ENCODE measurements around the gene MRAP. TPM values are rescaled to one million over a fixed set of nuclear protein-coding genes. Genes with fewer than 3 reads are reported as not detected.

The MRAP gene
- total RNA-seq, 1 donor from 2014 or later, result not detected

- H3K4me3 Mint-ChIP-seq (ENCODE audit: low read depth), result no peak overlapping the region
- no peaks in the 10 kb centered on the region for H3K4me1 Mint-ChIP-seq (ENCODE audit: low read depth)
- no peaks in the 10 kb centered on the region for H3K27me3 Mint-ChIP-seq (ENCODE audit: low read depth)
- no peak overlapping the region for H3K27ac Mint-ChIP-seq
- intact Hi-C loops (cut with micrococcal nuclease), result no loop called here
- peaks cover 84% of the 10 kb centered on the region for H3K36me3 Mint-ChIP-seq (ENCODE audit: low read depth)
- peaks cover 14% of the 10 kb centered on the region for H3K9me3 Mint-ChIP-seq
- DNase-seq (ENCODE audit: low spot score), result no peak
Observed at GRCh38 chr21:32347977-32348376, 49.3 kb downstream of the MRAP start.

DNA sequence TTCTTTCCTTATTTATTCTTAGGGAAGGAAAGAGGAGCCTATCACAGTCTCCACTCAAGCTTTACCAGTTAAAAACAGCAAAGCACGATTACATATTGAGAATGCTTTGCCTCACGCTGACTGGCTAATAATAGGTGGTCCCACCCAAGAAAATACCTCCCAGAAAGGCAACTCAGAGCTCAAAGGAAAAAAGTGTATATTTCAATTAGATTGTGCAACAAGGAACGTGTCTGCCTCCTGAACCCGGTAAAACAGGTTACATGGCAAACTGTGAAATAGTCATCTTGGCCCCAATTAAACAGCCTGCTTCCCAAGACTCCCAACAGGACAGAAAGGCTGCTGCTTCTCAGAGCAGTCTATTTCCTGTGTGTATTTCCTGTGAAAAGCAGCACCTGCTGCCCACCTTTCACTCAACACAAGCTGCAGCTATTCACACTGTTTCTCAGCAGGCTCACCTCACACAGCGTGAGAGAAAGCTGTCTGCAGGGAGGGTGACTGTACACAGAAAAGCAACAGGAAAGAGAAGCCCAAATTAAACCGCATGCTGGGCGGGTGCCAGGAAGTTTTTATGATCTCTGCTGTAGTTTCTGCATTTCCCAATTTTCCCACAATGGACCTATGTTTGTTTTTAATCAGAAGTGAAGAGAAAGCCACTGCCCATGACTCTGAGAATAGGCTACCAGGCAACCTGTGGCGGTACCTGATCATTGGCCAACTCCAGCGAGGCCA is 50.1 kb downstream of the MRAP start:
- Mint-ChIP-seq H3K4me1 (ENCODE audit: low read depth) (no peaks in the 10 kb centered on the region), H3K4me3 (ENCODE audit: low read depth) (no peak overlapping the region), H3K27me3 (ENCODE audit: low read depth) (no peaks in the 10 kb centered on the region), H3K27ac (no peak overlapping the region), H3K9me3 (peaks cover 10% of the 10 kb centered on the region), H3K36me3 (ENCODE audit: low read depth) (peaks cover 84% of the 10 kb centered on the region)
- intact Hi-C loops (cut with micrococcal nuclease), result no loop called here
- DNase-seq (ENCODE audit: low spot score), result no peak

DNA sequence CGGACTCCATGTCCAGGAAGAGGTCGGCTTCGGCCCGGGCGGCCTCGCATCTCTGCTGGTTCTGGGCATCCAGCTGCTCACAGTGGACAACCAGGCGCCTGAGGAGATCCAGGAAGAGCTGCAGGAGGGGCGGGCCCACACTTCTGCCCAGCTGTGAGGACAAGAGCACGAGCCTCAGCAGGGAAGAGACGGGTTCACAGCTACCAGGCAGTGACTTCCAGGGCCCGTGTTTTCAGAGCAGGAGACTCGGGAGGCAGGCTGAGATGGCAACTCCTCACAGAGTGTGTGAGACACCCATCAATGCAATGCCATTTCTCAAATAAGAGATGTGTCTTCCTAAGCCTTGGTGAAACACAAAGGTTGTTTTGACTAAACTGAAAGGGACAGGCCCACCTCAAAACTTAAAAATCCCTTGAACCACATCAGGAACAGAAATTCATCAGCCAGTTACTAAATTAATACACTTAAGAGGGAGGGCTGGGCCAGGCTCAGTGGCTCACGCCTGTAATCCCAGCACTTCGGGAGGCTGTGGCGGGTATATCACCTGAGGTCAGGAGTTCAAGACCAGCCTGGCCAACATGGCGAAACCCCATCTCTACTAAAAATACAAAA is 50.8 kb downstream of the MRAP start:
- intact Hi-C loops (cut with micrococcal nuclease), result no loop called here
- H3K4me3 Mint-ChIP-seq (ENCODE audit: low read depth), result no peak overlapping the region
- no peak overlapping the region for H3K27ac Mint-ChIP-seq
- no peaks in the 10 kb centered on the region for H3K4me1 Mint-ChIP-seq (ENCODE audit: low read depth)
- H3K9me3 Mint-ChIP-seq, result peaks cover 8% of the 10 kb centered on the region
- no peak for DNase-seq (ENCODE audit: low spot score)
- no peaks in the 10 kb centered on the region for H3K27me3 Mint-ChIP-seq (ENCODE audit: low read depth)
- H3K36me3 Mint-ChIP-seq (ENCODE audit: low read depth), result peaks cover 84% of the 10 kb centered on the region

DNA sequence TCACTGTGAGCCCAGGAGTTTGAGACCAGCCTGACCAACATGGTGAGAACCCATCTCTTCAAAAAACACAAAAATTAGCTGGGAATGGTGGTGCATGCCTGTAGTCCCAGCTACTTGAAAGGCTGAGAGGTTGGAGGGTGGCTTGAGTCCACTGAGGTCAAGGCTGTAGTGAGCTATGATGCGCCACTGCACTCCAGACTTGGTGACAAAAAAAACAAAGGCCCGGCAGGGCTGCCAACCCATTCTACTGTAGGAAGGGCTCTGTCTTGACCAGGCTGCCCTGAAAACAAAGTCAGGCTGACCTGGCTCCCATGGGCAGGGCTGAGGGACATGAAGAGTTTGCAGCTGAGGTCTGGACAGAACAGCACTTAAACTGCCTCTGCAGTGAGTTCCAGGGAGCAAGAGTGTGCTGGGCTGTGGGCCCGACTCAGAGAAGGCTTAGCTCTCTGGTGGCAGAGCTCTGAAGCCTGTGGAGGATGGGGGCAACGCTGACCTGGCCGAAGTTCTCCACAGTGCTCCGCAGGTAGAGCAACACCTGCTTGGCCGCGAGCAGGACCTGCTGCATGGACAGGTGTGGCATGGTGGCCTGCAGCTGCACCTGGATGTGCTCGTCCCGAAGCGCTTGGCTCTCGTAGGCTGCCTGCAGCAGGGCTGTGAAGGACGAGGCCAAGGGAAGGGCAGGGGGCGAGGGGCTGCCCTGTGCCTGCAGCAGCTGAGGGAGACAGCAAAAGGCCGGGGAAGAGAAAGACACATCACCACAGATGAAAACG is 51.7 kb downstream of the MRAP start:
- Mint-ChIP-seq H3K4me1 (ENCODE audit: low read depth) (no peaks in the 10 kb centered on the region), H3K27me3 (ENCODE audit: low read depth) (no peaks in the 10 kb centered on the region), H3K9me3 (no peaks in the 10 kb centered on the region), H3K4me3 (ENCODE audit: low read depth) (no peak overlapping the region), H3K36me3 (ENCODE audit: low read depth) (peaks cover 84% of the 10 kb centered on the region), H3K27ac (no peak overlapping the region)
- intact Hi-C loops (cut with micrococcal nuclease), result no loop called here
- no peak for DNase-seq (ENCODE audit: low spot score)

DNA sequence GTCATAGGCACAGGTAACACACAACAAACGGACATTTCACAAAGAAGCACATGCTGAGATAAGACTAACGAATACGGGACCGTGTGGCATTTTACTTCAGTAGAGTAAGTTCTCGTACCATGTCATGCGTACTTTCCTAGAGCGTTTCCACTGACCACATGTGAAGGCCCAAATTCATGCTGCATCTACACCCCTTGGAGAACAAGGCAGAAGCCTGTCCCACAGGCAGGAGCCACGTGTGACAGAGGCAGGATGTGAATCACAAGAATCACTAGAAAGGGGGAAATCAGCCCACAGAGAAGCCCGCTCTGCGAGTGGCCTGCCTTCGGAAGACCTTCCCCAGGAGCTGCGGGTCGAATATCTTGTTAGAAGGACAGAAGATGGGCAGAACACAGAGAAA is 52.3 kb downstream of the MRAP start:
- Mint-ChIP-seq H3K27me3 (ENCODE audit: low read depth) (no peaks in the 10 kb centered on the region), H3K4me3 (ENCODE audit: low read depth) (no peak overlapping the region), H3K36me3 (ENCODE audit: low read depth) (peaks cover 83% of the 10 kb centered on the region), H3K9me3 (no peaks in the 10 kb centered on the region), H3K27ac (no peak overlapping the region), H3K4me1 (ENCODE audit: low read depth) (no peaks in the 10 kb centered on the region)
- intact Hi-C loops (cut with micrococcal nuclease), result no loop called here
- no peak for DNase-seq (ENCODE audit: low spot score)

DNA sequence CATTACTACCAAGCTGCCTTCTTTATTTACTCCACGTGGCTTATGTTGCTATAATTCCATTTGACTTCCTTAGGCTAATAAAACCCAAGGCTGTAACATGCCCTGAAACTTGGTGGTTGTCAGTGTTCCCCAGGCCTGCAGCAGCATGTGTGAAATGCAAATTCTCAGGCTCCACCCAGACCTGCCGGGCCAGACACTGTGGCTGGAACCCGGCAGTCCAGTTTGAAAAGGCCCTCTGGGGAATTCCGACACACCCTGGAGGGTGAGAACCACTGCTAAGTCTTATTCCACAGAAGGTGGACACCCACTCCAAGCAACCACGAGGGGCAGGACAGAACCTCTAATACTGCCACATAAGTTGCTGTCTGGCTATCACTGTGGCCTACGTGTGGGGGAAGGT is 52.8 kb downstream of the MRAP start:
- Mint-ChIP-seq H3K36me3 (ENCODE audit: low read depth) (peaks cover 83% of the 10 kb centered on the region), H3K27me3 (ENCODE audit: low read depth) (no peaks in the 10 kb centered on the region), H3K27ac (no peak overlapping the region)

DNA sequence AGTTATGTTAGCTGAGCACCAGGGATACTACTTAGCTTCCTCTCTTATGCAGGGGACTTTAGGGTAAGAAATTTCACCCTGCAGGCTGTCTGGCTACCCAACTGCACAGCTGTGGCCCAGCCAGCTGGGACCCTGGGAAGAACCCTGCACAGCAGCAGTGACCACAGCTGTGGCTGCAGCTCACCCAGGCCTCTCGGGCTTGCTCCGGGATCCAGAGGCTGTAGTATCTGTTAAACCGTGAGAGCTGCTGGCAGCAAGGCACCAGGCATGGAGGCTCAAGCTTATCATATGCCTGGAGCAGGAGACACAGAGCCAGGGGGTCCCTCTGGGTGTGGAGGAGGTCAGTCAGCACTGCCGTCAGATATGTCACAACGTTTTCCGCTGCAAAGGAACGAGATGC is 53.9 kb downstream of the MRAP start:
- DNase-seq (ENCODE audit: low spot score), result no peak
- H3K27ac Mint-ChIP-seq, result no peak overlapping the region
- H3K9me3 Mint-ChIP-seq, result no peaks in the 10 kb centered on the region
- no peaks in the 10 kb centered on the region for H3K4me1 Mint-ChIP-seq (ENCODE audit: low read depth)
- H3K36me3 Mint-ChIP-seq (ENCODE audit: low read depth), result peaks cover 81% of the 10 kb centered on the region
- H3K4me3 Mint-ChIP-seq (ENCODE audit: low read depth), result no peak overlapping the region
- intact Hi-C loops (cut with micrococcal nuclease), result no loop called here
- no peaks in the 10 kb centered on the region for H3K27me3 Mint-ChIP-seq (ENCODE audit: low read depth)

More for the DNA sequence above, 52.8 kb downstream of the MRAP start:
- Mint-ChIP-seq H3K4me1 (ENCODE audit: low read depth) (no peaks in the 10 kb centered on the region), H3K4me3 (ENCODE audit: low read depth) (no peak overlapping the region), H3K9me3 (no peaks in the 10 kb centered on the region)
- intact Hi-C loops (cut with micrococcal nuclease), result no loop called here
- DNase-seq (ENCODE audit: low spot score), result no peak

DNA sequence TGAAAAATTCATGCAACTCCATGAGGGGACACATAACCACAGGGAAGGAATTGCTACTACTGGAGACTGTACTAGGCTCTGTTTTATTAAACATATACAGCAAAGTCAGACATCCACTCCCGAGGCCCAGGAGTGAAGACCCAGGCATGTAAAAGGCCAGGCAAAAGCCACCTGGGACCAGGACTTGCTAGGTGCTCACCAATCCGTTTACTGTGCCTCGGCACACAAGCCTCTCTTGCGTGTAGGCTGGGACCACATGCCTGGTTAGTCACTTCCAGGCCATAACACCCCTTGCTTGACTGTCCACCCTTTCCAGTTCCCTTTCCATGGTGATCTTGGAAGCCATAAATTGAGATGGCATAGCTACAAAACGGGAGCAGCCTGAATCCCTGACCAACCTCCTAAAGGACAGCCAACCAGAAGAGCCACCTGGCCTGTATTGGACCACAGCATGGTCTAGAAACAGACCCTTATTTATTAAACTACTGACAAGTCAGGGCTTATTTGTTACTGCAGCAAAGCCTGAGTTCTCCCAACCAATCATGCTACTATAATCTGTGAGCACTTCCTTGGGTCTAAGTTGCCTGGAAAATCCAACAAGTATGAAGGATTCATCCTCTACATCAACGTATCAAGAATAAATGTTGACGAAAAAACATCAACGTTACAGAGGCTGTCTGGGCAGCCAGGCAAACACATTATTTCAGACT is 54.5 kb downstream of the MRAP start:
- Mint-ChIP-seq H3K4me1 (ENCODE audit: low read depth) (no peaks in the 10 kb centered on the region), H3K9me3 (no peaks in the 10 kb centered on the region), H3K27me3 (ENCODE audit: low read depth) (no peaks in the 10 kb centered on the region), H3K4me3 (ENCODE audit: low read depth) (no peak overlapping the region), H3K36me3 (ENCODE audit: low read depth) (peaks cover 80% of the 10 kb centered on the region), H3K27ac (no peak overlapping the region)
- DNase-seq (ENCODE audit: low spot score), result no peak
- intact Hi-C loops (cut with micrococcal nuclease), result no loop called here

DNA sequence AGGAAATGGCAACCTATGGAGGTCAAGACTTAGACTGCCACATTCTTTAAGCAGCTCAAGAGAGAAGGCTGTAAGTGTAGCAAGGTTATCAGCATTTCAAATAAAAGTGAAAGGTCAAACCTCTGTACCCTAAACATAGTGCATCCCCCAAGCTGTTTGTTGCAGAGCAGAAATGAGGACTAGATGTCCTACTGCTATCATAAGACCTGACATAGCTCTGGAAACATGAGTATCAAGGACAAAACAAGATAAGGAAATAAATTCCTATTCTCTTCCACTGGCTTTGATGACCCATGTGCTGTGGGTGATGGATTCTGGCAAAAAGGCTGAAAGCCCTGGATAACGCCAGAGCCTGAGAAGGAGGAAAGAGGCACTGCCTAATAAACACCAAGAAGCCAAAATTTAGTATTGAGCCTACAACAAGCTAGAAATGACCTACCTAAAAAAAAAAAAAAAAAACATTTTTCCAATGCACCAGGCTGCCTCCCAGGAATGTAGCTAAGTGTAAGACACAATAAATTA is 58.3 kb downstream of the MRAP start:
- H3K9me3 Mint-ChIP-seq, result no peaks in the 10 kb centered on the region
- H3K36me3 Mint-ChIP-seq (ENCODE audit: low read depth), result peaks cover 89% of the 10 kb centered on the region
- H3K27ac Mint-ChIP-seq, result no peak overlapping the region
- intact Hi-C loops (cut with micrococcal nuclease), result no loop called here
- H3K27me3 Mint-ChIP-seq (ENCODE audit: low read depth), result no peaks in the 10 kb centered on the region
- no peaks in the 10 kb centered on the region for H3K4me1 Mint-ChIP-seq (ENCODE audit: low read depth)
- no peak for DNase-seq (ENCODE audit: low spot score)
- no peak overlapping the region for H3K4me3 Mint-ChIP-seq (ENCODE audit: low read depth)

- H3K4me1 Mint-ChIP-seq (ENCODE audit: low read depth), result no peaks in the 10 kb centered on the region
- DNase-seq (ENCODE audit: low spot score), result no peak
- no peak overlapping the region for H3K4me3 Mint-ChIP-seq (ENCODE audit: low read depth)
- no peaks in the 10 kb centered on the region for H3K27me3 Mint-ChIP-seq (ENCODE audit: low read depth)
- intact Hi-C loops (cut with micrococcal nuclease), result no loop called here
- peaks cover 91% of the 10 kb centered on the region for H3K36me3 Mint-ChIP-seq (ENCODE audit: low read depth)
- H3K27ac Mint-ChIP-seq, result no peak overlapping the region
- H3K9me3 Mint-ChIP-seq, result no peaks in the 10 kb centered on the region
Observed at GRCh38 chr21:32359719-32360260, 61.1 kb downstream of the MRAP start.

DNA sequence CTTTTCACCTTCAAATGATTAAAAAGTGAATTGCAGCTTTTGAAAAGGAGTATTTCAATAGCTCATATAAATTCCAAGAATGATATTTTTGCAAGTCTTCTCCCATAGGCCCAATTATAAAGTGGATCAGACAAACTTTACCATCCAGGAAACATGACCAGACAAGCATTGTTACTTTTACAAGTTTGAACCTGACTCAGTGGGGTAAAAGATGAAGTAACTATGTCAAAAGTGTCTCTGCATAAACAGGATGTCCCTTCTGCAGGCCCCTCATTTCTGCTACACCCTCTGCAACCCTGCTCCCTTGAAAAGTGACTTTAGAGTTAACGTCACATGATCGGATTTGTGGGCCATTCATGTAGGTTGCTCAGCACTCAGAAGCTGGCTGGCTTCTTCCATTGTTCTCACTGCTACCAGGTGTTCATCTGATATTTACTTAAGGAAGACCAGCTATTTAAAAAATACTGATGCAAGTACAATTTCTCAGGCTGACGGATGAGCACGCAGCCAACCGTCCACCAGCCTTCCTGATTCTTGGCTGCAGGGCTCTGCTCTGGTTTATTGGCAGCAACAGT is 61.8 kb downstream of the MRAP start:
- H3K4me3 Mint-ChIP-seq (ENCODE audit: low read depth), result no peak overlapping the region
- H3K27me3 Mint-ChIP-seq (ENCODE audit: low read depth), result no peaks in the 10 kb centered on the region
- no peak for DNase-seq (ENCODE audit: low spot score)
- no peaks in the 10 kb centered on the region for H3K9me3 Mint-ChIP-seq
- peaks cover 87% of the 10 kb centered on the region for H3K36me3 Mint-ChIP-seq (ENCODE audit: low read depth)
- H3K4me1 Mint-ChIP-seq (ENCODE audit: low read depth), result no peaks in the 10 kb centered on the region
- intact Hi-C loops (cut with micrococcal nuclease), result no loop called here
- H3K27ac Mint-ChIP-seq, result no peak overlapping the region
